ENCODE results near the gene ADAMTS6. TPM values are rescaled to one million over a fixed set of nuclear protein-coding genes. Genes with fewer than 3 reads are reported as not detected.

ADAMTS6 gene
- total RNA-seq, 6 experiments from 2014 or later: 23.1 to 29.9 (median 28.3) TPM

GRCh38 chr5:65204966-65205365 is 276.8 kb downstream of the ADAMTS6 start:
- Mint-ChIP-seq H3K27me3 (ENCODE audit: insufficient read depth) (no peaks in the 10 kb centered on the region), H3K4me1 (ENCODE audit: low read depth) (peaks cover 100% of the 10 kb centered on the region), H3K27ac (peak overlapping the region; percentile 94), H3K9me3 (no peaks in the 10 kb centered on the region), H3K4me3 (no peak overlapping the region), H3K36me3 (ENCODE audit: low read depth) (peaks cover 54% of the 10 kb centered on the region)
- no peak for TF ChIP-seq CTCF (IDR thresholded peaks at IDR 0.05)
- no peak for DNase-seq

- TF ChIP-seq CTCF (IDR thresholded peaks at IDR 0.05): no peak
- H3K36me3 Mint-ChIP-seq (ENCODE audit: low read depth): peaks cover 50% of the 10 kb centered on the region
- no peaks in the 10 kb centered on the region for H3K9me3 Mint-ChIP-seq
- peak; percentile 90 for DNase-seq
- peak overlapping the region; percentile 94 for H3K27ac Mint-ChIP-seq
- peak overlapping the region; percentile 25 for H3K4me3 Mint-ChIP-seq
- peaks cover 100% of the 10 kb centered on the region for H3K4me1 Mint-ChIP-seq (ENCODE audit: low read depth)
- no peaks in the 10 kb centered on the region for H3K27me3 Mint-ChIP-seq (ENCODE audit: insufficient read depth)
Measured at GRCh38 chr5:65203746-65204145, 278.0 kb downstream of the ADAMTS6 start.

- Mint-ChIP-seq H3K4me1 (ENCODE audit: low read depth) (peaks cover 92% of the 10 kb centered on the region), H3K36me3 (ENCODE audit: low read depth) (peaks cover 30% of the 10 kb centered on the region), H3K9me3 (no peaks in the 10 kb centered on the region), H3K4me3 (peak overlapping the region; percentile 28), H3K27ac (peak overlapping the region; percentile 94), H3K27me3 (ENCODE audit: insufficient read depth) (no peaks in the 10 kb centered on the region)
- DNase-seq: peak; percentile 57
- TF ChIP-seq CTCF (IDR thresholded peaks at IDR 0.05): no peak
Measured at GRCh38 chr5:65199993-65200675, 281.6 kb downstream of the ADAMTS6 start.

- no peaks in the 10 kb centered on the region for H3K9me3 Mint-ChIP-seq
- no peaks in the 10 kb centered on the region for H3K27me3 Mint-ChIP-seq (ENCODE audit: insufficient read depth)
- H3K4me1 Mint-ChIP-seq (ENCODE audit: low read depth): peaks cover 90% of the 10 kb centered on the region
- peak; percentile 98 for DNase-seq
- TF ChIP-seq CTCF (IDR thresholded peaks at IDR 0.05): no peak
- peak overlapping the region; percentile 47 for H3K4me3 Mint-ChIP-seq
- peak overlapping the region; percentile 94 for H3K27ac Mint-ChIP-seq
- H3K36me3 Mint-ChIP-seq (ENCODE audit: low read depth): peaks cover 44% of the 10 kb centered on the region
Measured at GRCh38 chr5:65198456-65199120, 283.1 kb downstream of the ADAMTS6 start.

GRCh38 chr5:65197531-65198455 is 283.9 kb downstream of the ADAMTS6 start:
- Mint-ChIP-seq H3K27ac (peak overlapping the region; percentile 94), H3K27me3 (ENCODE audit: insufficient read depth) (no peaks in the 10 kb centered on the region), H3K4me1 (ENCODE audit: low read depth) (peaks cover 87% of the 10 kb centered on the region), H3K36me3 (ENCODE audit: low read depth) (peaks cover 41% of the 10 kb centered on the region), H3K9me3 (no peaks in the 10 kb centered on the region), H3K4me3 (peak overlapping the region; percentile 47)
- no peak for DNase-seq
- TF ChIP-seq CTCF (IDR thresholded peaks at IDR 0.05): no peak

Measured in HFFc6 (cell line).